ENCODE data around the gene ALOX15.
A peak's percentile ranks its signal among the peaks of the same experiment; 100 is the strongest.
"Not testable (repeated sequence)": the region's sequence is repeated elsewhere in the genome, so short reads cannot be mapped to it uniquely, and the experiment has no call there.

ALOX15 gene, protein sequence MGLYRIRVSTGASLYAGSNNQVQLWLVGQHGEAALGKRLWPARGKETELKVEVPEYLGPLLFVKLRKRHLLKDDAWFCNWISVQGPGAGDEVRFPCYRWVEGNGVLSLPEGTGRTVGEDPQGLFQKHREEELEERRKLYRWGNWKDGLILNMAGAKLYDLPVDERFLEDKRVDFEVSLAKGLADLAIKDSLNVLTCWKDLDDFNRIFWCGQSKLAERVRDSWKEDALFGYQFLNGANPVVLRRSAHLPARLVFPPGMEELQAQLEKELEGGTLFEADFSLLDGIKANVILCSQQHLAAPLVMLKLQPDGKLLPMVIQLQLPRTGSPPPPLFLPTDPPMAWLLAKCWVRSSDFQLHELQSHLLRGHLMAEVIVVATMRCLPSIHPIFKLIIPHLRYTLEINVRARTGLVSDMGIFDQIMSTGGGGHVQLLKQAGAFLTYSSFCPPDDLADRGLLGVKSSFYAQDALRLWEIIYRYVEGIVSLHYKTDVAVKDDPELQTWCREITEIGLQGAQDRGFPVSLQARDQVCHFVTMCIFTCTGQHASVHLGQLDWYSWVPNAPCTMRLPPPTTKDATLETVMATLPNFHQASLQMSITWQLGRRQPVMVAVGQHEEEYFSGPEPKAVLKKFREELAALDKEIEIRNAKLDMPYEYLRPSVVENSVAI

DNA sequence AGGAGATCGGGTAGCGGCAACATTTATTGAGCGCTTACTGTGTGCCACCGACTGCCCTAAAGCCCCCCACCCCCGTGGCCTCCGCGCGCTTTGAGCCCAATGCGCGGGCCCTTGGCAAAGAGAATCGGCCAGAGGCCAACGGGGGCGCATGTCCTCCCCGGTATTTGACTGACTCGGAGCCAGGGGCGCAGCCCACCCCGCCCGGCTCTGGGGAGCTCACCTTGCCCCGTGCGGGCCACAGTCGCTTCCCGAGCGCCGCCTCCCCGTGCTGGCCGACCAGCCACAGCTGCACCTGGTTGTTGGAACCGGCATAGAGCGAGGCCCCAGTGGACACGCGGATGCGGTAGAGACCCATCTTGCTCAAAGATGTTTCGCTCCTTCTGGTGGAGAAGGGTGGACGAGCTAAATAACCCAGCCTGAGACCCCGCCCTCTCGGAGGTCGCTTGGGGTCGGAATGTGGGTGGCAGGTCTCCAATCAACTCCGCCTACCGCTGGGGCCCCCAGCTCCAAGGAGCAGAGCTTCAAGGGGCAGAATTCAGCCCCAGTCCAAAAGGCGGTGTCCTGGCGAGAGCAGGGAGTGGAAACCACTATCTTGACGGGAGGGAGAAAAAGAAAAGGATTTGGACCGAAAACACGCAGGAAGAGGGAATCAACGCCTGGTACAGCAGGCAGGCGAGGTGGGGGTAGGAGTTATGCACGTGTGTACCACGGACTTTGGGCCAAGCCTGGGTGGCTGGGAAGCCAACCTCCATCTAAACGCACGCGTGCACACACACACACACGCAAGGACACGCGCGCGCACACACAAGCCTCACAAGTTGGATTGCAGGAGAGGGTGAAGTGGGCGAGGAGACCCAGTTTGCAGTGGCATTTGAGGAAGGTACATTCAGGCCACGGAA is at the start of gene ALOX15:
TSS of gene ALOX15 (minus strand) at position 382 of the 899 bp plus-strand sequence. CDS start at position 355, 27 bp downstream.
- no peak for DNase-seq (ENCODE audit: low spot score)

DNA sequence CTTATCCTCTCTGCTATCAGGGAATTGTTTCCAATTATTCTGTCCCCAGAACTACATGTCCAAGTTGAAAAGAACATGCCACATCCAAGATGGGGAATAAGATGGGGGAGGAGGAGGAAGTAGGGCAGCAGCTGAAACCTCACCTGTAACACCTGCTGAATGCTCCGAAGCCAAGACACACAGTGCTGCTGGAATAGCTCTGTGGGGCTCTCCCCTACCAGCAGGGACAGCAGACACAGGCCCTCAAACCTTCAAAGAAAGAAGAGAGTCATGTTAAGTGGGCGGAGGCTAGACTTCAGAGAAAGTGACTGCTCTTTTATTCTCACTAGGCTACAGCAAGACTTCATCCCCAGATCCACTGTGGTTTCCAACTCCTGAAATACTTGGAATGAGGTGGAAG is 49.3 kb upstream of the ALOX15 start:
- DNase-seq (ENCODE audit: low spot score) = no peak

DNA sequence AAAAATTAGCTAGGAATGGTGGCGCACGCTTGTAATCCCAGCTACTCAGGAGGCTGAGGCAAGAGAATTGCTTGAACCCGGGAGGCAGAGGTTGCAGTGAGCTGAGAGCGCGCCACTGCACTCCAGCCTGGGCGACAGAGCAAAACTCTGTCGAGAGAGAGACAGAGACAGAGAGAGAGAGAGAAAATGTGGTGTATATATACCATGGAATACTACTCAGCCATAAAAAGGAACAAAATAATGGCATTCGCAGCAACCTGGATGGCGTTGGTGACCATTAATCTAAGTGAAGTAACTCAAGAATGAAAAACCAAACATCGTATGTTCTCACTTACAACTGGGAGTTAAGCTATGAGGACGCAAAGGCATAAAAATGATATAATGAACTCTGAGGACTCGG is 48.4 kb upstream of the ALOX15 start:
- not testable (repeated sequence) for DNase-seq (ENCODE audit: low spot score)

DNA sequence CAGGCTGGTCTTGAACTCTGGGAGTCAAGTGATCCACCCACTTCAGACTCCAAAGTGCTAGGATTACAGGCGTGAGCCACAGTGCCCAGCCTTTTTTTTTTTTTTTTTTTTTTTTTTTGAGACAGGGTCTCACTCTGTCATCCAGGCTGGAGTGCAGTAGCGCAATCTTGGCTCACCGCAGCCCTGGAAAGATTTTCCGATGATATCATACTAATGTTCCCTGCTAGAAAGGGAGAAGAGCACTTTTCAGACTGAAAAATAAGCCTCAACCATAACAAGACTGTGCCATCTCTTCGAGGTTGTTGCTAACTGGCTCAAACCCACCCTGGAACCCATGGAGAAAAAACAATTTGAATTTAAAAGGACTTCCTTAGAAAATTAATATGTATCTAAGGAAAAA is 42.3 kb upstream of the ALOX15 start:
- not testable (repeated sequence) for DNase-seq (ENCODE audit: low spot score)

DNA sequence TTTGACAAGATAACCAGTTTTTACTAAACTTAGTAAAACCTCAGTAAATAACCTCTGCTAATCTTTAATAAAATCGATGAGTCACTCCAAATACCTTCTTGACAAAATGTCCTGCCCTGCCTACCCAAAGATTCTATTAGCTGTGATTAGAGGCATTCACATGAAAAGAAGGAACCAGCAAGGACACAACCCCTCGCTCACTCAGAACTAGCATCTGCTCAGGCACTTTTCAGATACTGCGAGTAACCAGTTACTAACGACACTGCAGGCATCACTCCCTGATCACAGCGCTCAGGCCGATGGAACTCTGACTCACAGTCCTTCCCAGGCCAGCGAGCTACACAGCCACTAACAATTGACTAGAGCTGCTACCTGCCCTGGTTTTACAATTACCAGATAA is 38.2 kb upstream of the ALOX15 start:
- peak; percentile 44 for DNase-seq (ENCODE audit: low spot score)

DNA sequence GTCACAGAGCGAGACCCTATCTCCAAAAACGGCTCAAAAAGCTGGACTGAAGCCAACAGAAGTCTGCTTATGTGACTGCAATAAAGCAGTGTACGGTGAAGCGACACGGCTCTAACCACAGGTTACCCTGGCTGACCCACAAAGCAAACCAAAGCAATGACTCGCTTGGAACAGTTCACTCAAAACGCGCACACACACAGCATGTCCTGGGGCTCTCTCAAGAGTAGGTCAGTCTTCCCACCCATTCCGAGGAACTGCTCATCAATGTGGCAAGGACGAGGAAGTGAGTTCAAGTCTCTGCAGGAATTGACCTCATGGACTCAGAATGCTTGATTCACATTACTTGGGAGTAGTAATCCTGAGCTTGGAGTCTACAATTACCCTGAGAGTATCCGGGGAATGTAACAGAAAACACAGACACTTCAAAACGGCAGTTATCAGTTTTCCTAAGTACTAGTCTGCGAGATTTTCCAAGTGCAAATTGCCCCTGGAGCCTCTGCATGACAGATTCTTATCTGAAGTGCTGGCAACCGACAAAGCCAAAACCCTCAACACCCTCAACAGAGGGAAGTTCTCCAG is 37.1 kb upstream of the ALOX15 start:
- peak; percentile 75 for DNase-seq (ENCODE audit: low spot score)

DNA sequence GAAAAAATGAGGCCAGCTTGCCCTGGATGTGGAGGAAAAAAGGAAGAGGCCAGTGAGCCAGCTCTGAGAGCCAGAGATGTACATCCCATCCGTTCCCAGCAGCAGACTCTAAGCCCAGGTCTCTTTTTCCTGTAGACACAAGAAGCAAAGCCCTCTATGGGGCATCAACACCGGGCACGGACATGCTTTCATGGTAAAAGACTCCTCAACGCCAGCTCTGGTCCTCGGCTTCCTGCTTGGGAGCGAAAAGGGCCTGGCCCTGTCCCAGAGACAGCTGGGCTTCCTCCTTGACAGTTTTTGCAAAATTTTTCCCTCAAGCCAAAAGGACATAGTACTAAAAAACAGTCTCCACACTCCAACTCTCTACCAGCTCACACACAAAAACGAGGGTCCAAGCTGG is 35.3 kb upstream of the ALOX15 start:
- no peak for DNase-seq (ENCODE audit: low spot score)

DNA sequence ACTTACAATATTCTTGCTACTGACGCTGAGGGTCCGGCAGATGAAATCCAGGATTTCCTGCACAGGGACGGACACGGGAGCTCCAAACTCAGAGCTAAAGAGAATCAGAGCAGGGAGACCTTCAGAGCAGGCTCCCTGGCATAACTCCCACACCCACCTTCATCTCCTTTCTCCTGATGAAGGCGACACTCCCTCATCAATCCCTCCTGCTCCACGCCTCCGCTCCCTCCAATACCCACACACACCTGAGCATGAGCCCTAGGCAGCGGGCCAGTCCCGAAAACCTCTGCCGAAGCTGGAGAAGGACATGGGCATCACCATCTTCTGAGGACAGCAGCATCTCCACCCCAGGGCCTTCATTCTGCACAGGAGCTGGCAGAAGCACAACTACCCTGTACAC is 34.3 kb upstream of the ALOX15 start:
- no peak for DNase-seq (ENCODE audit: low spot score)

DNA sequence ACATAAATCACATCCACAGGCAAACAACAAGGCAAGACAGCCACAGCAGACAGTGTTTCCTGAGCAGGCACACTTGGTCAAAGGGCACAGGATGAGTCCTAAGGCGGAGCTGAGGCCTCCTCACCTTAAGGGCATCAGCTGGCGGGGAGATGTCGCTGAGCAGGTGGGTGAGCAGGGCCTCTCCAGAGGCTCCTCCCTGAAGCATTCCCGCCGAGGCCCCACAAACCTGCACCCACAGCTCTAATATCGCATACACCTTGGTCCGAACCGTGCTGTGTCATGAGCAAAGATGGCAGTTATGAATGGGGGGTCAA is 33.2 kb upstream of the ALOX15 start:
- no peak for DNase-seq (ENCODE audit: low spot score)

DNA sequence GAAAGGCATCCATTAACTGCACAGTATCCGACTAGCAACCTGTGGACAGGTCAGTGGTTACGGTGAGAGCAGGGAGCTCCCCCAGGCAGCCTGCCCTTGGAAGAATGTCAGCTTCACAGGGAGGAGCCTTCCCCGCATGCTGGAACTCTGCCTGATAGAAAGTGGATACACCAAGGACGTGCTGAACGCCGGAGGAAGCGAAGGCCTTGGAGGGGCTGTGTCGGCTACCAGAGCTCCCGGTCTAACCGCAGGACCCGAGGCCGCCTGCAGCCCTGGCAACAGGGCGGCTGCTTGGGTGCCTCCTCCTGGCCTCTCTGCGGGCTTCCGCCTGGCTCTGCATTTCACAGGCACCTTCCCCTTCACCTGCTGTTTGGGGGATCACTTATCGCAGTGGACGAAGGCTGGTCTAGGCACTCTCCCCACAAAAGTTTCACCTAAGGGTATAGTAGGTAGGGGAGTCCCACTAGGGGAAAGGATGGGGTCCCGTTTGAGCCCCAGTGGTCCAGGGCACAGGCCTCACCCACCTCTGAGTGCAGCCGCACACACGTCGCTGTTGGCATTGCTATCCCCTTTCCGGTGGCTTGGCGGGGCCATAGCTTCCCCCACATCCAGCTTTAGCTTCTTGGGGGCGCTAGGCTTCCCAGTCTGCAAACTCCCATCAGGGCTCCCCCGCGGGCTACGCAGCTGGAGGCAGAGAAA is 32.7 kb upstream of the ALOX15 start:
- no peak for DNase-seq (ENCODE audit: low spot score)

DNA sequence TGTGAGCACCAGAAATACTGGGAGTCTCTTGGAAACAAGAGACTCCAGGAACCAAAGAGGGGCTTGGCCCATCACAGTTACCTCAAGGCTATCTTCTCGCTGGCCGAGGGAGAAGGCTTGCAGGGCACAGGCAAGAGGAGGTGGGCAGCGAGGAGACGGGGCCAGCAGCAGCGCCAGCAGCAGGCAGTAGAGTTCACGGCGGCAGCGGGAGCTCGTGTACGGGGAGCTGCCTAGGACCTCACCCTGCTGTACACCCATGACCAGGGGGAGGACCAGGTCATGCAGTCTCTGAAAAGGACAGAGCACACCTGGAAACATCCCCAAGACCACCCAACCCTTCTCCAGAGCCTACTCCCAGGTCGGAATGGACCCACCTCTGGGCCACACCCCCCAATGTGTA is 31.7 kb upstream of the ALOX15 start:
- DNase-seq (ENCODE audit: low spot score) = no peak

DNA sequence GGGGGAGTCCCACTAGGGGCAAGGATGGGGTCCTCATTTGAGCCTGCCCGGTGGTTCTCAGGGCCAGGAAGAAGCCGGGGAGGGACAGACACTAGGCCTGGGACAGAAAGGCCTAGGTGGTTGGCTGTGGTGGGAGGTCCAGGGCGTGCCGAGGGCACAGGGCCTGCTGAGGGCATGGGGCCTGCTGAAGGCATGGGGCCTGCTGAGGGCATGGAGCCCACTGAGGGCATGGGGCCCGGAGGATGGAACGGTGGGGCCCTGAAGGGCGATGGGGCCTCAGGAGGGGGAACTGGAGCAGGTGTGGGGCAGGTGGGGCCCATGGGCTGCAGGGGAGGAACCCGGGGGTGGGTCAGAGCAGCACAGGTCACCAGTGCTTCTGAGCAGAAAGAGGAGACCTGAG is 31.3 kb upstream of the ALOX15 start:
- no peak for DNase-seq (ENCODE audit: low spot score)

DNA sequence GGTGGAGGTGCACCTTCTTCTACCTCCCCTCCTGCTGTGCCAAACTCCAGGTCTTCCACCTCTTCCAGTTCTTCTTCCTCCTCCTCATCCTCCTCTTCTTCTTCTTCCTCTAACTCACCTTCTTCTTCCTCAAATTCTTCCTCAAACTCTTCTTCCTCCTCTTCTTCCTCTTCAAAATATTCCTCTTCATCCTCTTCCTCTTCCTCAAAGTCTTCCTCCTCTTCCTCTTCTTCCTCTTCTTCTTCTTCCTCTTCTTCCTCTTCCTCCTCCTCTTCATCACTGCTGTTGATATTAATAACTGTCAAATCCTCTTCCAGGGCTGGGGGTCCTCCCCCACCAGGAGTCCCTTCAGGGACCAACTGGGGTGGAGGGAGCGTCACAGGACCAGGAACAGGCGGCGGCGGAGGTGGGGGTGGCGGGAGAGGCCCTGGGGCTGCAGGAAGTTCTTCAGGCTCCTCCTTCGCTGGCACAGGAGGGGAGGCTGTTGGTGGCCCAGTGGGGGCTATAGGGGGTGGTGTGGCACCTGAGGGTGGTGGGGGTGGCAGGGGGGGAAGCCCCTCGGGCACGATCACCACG is 30.7 kb upstream of the ALOX15 start:
- DNase-seq (ENCODE audit: low spot score) = no peak

DNA sequence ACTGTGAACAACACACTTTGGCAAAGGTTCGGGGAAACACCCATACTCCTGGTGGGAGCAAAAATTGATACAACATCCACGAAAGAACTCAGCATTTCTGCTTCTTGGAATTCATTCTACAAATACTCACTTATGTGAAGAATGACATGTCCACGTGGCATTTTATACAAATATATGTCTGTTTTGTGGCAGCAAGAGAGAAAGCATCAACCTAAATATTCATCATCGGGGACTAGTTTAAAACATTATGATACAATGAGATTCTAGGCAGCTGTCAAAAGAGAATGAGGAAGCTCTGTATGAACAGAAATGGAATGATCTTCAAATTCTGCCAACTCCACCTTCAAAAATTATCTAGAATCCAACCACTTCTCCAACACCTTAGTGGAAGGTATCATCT is 25.7 kb upstream of the ALOX15 start:
- DNase-seq (ENCODE audit: low spot score) = no peak

DNA sequence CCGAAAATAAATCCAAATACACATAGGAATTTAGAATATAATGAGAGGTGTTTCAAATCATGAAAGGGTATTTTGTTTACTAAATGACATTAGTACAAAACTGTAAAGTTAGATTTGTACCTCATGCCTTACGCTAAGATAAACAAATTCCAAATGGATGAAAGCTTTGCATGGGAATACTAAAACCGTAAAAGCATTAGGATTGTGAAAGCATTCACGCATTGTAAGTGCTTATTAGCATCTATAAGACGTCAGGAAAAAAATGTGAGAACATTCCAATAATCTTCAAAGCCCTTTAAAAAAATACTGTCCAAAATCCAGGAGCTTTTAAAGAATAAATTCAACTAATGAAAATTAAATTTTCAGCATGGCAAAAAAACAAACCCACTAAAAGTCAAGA is 24.8 kb upstream of the ALOX15 start:
- DNase-seq (ENCODE audit: low spot score) = no peak

DNA sequence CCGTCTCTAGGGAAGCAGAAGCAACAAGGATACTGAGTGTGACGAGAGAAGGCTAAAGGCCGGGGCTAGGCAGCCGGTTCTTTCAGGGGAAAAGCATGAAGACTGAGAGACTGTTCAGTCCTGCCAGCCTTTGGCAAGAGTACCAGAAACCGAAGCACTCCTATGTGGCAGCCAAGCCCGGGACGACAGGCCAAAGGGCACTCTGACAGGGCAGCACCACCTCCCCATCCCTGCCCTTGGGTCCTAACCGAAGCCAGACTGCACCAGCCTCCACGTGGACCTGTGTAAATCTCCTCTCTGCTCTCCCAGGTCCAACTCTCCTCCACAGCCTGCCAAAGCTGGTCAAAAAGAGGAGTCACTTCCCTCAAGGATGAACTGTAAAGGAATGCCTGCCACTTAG is 23.5 kb upstream of the ALOX15 start:
- DNase-seq (ENCODE audit: low spot score) = no peak

DNA sequence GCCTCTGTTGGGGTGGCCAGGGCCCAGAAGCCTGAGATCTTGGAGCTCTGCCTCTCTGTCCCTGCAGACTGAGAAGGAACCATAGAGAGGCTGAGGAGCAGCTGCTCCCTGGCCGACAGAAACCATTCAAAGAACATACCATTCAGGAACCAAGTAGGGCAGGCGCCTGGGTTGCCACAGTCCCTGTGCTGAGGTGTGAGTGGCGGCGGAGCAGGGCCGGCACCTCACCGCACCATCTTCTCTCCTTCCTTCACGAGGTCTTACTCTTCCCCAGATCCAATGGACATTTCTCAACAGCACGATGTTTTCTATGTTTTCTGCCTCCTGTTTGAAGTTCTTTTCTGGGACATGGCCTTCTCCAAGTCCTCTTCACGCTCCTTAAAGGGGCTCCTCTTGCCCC is 22.8 kb upstream of the ALOX15 start:
- DNase-seq (ENCODE audit: low spot score) = no peak

DNA sequence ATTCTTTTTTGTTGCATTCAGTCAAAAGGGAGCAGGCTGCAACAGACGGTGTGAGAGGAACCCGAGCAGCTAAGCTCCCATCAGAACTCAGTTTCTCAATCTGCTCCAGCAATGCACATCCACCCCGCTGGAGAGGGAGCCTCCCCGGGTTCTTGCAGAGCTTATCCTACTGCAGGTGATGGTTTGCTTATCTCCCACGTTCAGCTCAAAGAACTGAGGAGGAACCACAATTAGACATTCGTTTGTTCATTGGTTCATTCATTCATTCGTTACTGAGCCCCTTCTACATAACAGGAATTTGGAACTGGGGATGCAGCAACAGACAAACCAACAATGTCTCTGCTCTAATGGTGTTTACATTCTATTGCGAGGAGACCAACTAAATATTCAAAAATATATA is 22.2 kb upstream of the ALOX15 start:
- DNase-seq (ENCODE audit: low spot score) = no peak

DNA sequence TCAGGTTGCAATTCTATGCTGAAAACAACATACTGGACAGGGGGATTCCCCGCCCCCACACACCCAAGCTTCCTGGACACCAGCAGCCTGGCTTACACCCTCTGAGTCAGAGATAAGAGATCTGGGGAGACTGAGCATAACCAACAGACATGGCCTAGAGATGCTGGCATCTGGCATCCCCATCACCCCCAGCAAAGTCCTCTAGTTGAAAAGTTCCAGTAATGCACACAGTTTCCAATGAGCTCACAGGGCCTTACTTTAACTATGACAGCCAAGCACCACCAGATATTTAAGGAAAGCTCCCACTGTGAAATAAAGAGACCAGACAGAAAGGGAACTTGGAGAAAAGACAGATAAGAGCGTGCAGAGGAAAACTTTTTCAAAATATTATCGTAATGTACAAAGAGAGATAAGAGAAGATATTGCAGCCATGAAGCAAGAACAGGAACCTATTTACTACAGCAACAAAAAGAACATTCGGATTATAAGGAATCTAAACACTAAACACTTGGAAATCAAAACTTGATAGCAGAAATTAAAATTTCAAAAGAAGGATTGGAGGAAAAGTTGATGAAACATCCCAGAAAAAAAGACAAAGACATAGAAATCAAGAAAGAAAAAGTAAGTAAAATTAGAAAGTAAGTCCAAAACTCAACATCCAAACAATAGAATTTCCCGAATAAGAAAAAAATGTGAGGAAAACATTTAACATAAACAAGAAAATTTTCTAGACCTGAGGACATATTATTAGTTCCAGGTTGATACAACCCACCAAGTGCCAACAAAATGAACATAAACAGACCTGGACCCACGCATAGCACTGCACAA is 17.2 kb upstream of the ALOX15 start:
- no peak for DNase-seq (ENCODE audit: low spot score)

DNA sequence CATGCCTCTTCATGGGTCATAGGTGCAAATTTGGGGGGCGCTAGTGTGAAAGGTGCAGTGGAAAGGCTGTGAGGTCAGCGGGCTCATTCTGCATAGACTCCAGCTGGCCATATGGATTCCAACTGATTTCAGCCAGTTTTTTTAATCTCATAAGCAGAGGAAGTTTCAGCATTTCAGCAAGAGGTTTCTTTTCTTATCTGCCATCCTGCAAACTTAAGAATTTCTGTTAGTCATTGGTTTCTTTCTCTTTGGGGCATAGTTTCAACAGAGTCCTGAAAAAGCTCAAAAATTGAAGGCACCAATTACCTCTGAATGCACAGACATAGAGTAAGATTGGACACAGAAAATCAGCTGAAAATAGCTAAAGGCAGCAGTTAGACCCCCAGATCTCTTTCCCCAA is 16.2 kb upstream of the ALOX15 start:
- no peak for DNase-seq (ENCODE audit: low spot score)

DNA sequence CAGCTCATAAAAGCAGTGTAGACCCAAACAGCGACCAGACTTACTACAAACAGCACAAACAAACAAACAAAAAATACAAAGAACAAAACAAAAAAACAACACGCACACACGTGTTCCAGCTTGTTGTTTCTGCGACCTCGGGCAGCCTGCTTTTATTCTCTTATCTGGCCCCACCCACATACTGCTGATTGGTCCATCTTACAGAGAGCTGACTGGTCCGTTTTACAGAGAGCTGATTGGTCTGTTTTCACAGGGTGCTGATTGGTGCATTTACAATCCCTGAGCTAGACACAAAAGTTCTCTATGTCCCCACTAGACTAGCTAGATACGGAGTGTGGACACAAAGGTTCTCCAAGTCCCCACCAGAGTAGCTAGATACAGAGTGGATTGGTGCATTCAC is 14.5 kb upstream of the ALOX15 start:
- DNase-seq (ENCODE audit: low spot score) = not testable (repeated sequence)

Data from AG20443 (cell line).